GM18507 (cell line): ENCODE data around the gene PODXL2.
A peak's percentile ranks its signal among the peaks of the same experiment; 100 is the strongest.

Experiments
- DNase-seq: peaks from one replicate; pipeline ENCODE4 v3.0.0; 2011; ENCODE audit warnings: low read depth; ENCODE audit not compliant: insufficient read length; ENCODE audit errors: extremely low spot score
- FAIRE-seq: peaks from 2 replicates; lab custom pipeline; 2011; peaks lifted over from hg19 to GRCh38; lab: Jason Lieb, UNC

The PODXL2 gene

DNA sequence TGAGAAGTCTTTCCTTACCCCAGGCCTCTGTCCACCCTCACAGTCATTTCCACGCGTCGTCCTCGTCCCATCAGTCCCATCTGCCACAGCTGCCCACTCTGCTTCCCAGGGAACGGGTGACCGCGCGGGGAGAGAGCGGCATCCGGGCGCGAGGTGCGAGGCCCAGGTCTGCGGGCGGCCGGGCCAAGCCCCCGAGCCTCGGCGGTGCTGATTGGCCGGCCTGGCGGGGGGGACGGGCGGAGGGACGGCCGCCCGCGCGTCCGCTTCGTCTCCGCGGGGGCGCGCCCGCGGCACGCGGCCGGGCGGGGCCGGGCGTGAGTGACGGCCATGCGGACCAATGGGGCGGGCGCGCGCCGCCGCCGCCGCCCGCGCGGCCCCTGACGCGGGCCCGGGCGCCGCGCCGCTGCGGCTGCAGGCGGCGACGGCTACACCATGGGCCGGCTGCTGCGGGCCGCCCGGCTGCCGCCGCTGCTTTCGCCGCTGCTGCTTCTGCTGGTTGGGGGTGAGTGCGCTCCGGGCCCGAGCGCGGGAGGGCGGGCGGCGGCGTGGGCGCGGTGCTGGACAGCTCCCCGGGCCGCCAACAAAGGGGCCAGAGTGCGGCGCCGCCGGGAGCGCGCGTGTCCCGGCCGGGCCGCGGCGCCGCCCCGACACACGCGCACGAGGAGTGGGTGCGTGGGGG is at the start of gene PODXL2:
Gene PODXL2, plus strand, starts transcription at position 398 of the 679 bp plus-strand sequence. Its CDS starts 35 bp downstream, at position 433.
- no peak for FAIRE-seq

GRCh38 chr3:127580327-127581060 is 48.5 kb upstream of the PODXL2 start:
- DNase-seq (no peak), FAIRE-seq (no peak)

More for the DNA sequence above, at the start of gene PODXL2:
- DNase-seq = peak; percentile 28

- no peak for DNase-seq
- no peak for FAIRE-seq
Observed at GRCh38 chr3:127584734-127585133, 44.3 kb upstream of the PODXL2 start.

GRCh38 chr3:127585163-127585812 is 43.7 kb upstream of the PODXL2 start:
- no peak for DNase-seq
- FAIRE-seq = no peak

- FAIRE-seq (no peak), DNase-seq (no peak)
Observed at GRCh38 chr3:127585813-127586413, 43.1 kb upstream of the PODXL2 start.

- DNase-seq (no peak), FAIRE-seq (no peak)
Observed at GRCh38 chr3:127587876-127588275, 41.1 kb upstream of the PODXL2 start.

DNA sequence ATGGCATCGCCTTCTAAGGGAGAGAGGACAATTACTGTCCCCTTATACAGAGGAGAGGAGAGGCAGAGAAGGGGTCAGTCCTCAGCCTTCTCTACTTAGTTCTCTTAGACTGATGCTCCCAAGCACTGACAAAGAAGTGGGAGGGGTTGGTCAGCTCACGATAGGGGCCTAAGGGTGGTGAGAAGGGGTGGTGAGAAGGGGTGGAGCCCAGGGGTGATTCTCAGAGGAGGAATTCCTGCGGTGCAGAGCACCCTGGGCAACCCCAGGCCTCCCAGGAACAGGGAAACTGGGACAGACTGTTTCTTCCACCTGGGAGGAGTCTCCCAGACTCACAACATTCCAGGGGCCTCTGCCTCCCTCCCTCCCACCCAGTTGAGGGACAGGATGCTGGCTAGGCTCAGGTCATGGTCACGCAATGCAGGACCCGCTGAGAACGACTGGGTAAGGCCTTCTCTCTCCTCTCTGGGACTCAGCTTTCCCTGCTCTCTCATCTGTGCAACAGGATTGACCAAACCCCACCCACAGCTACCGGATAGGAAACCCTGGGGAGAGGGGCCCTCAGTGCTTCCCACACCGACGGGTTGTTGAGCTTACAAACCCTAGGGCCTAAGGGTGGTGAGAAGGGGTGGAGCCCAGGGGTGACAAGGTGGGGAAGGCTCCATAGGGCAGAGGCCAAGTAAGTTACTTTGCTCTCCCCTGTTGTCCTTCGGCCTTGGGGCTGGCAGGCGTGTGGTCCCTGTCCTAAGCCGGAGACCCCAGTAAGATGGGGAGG is 40.0 kb upstream of the PODXL2 start:
- DNase-seq (no peak), FAIRE-seq (peak; percentile 68)

GRCh38 chr3:127589600-127590281 is 39.2 kb upstream of the PODXL2 start:
- no peak for FAIRE-seq

GRCh38 chr3:127590282-127590592 is 38.7 kb upstream of the PODXL2 start:
- FAIRE-seq = no peak
- peak; percentile 35 for DNase-seq

More at GRCh38 chr3:127589600-127590281, 39.2 kb upstream of the PODXL2 start:
- DNase-seq = no peak

- peak; percentile 97 for FAIRE-seq
- peak; percentile 86 for DNase-seq
Observed at GRCh38 chr3:127590593-127591465, 38.2 kb upstream of the PODXL2 start, which contains the start of gene TPRA1. TSS of gene TPRA1 (minus strand) at chr3:127590733. CDS start at chr3:127580146, 10,587 bp downstream.

GRCh38 chr3:127593178-127593577 is 35.8 kb upstream of the PODXL2 start:
- FAIRE-seq = no peak

DNA sequence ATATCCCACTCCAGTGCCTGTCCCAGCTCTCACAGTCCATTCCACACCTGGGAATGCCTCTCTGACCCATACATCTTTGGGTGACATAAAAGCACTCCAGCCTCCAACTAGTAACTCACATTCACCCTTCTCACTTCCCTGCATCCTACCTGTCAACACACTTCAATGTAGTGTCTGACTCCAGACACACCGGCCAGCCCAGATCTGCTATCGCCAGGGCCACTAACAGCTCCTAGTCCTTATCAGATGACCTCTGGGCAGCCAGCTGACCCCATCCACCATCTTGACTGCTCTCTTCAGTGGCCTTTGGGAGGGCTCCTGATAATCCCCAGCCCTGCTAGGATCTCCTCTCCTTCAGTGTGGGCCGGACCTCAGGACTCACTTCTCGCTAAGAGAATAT is 33.7 kb upstream of the PODXL2 start:
- DNase-seq = no peak
- no peak for FAIRE-seq

More at GRCh38 chr3:127593178-127593577, 35.8 kb upstream of the PODXL2 start:
- DNase-seq = no peak

- FAIRE-seq = no peak
- no peak for DNase-seq
Observed at GRCh38 chr3:127597020-127597771, 31.8 kb upstream of the PODXL2 start.

GRCh38 chr3:127598841-127599570 is 30.0 kb upstream of the PODXL2 start:
- DNase-seq = no peak
- FAIRE-seq = no peak

GRCh38 chr3:127600749-127601456 is 28.1 kb upstream of the PODXL2 start:
- DNase-seq (no peak), FAIRE-seq (no peak)

GRCh38 chr3:127604035-127604434 is 24.9 kb upstream of the PODXL2 start:
- peak; percentile 87 for FAIRE-seq
- no peak for DNase-seq
